Thyroid gland (tissue), 4 donors: Measurements from ENCODE around the gene YWHAQ. TPM values are rescaled to one million over a fixed set of nuclear protein-coding genes. Genes with fewer than 3 reads are reported as not detected.

Source experiments
- DNase-seq, 2 donors: peaks; one replicate each; pipeline ENCODE4 v3.0.0-alpha.2; 2019
- H3K27ac ChIP-seq, 3 donors: fragments of 200-600 bp; sonication (generic); 1 replicate in 2 of 3; 2 replicates in 1 of 3; pipeline ENCODE4 v1.5.1; 2016 to 2019; ENCODE audit warnings: mild to moderate bottlenecking in 1 of 3, moderate library complexity in 1 of 3
- H3K27me3 ChIP-seq: fragments of 200-600 bp; sonication (generic); one replicate; pipeline ENCODE4 v1.5.1; 2019
- H3K36me3 ChIP-seq, 2 donors: fragments of 200-600 bp; sonication (generic); one replicate each; pipeline ENCODE4 v1.5.1; 2016 to 2019
- H3K4me1 ChIP-seq, 2 donors: fragments of 200-600 bp; sonication (generic); one replicate each; pipeline ENCODE4 v1.5.1; 2017 to 2019
- H3K4me3 ChIP-seq, 3 donors: fragments of 200-600 bp; sonication (generic); replicated peaks in 1 of 3; 1 replicate in 2 of 3; 2 replicates in 1 of 3; pipeline ENCODE4 v1.5.1; 2016; ENCODE audit warnings: mild to moderate bottlenecking in 1 of 3
- H3K9me3 ChIP-seq: fragments of 200-600 bp; sonication (generic); one replicate; pipeline ENCODE4 v1.5.1; 2017
- CTCF ChIP-seq, 6 experiments: fragments of 200-600 bp in 3 of 6; fragments of 450-650 bp in 3 of 6; sonication (generic) in 3 of 6; IDR thresholded peaks; one replicate each; pipeline ENCODE4 v1.5.1; 2016 to 2019; ENCODE audit warnings: antibody characterized with exemption in 6 of 6, mild to moderate bottlenecking in 2 of 6, inconsistent platforms in 1 of 6, moderate library complexity in 1 of 6
- POLR2A ChIP-seq, 2 donors: fragments of 450-650 bp; IDR thresholded peaks; one replicate each; pipeline ENCODE4 v1.6.1; 2017; ENCODE audit warnings: antibody characterized with exemption in 2 of 2, mild to moderate bottlenecking in 2 of 2, moderate library complexity in 1 of 2
- WGBS, 2 donors: methylation state at CpG; one replicate each; pipeline ENCODE4 v1.1.5; 2017; 5-methylcytosine and 5-hydroxymethylcytosine counted together
- intact Hi-C: fragments of 100-400 bp; cut with DNase I; formaldehyde crosslinking; loops from one replicate; pipeline ENCODE4 v1.15.1; 2023
- total RNA-seq, 4 donors: library from RNA; depleted of rRNA; stranded (reverse); fragments of >200 nt; gene quantifications; one replicate each; pipeline ENCODE4 v1.2.3, GENCODE V29; 2016

The YWHAQ gene
- total RNA-seq, 4 donors from 2014 or later: 246 to 270 (median 265) TPM

- H3K4me1 ChIP-seq: peaks cover 13 to 54% of the 10 kb centered on the region in 2 donors
- H3K36me3 ChIP-seq: no peaks in the 10 kb centered on the region
- no peaks in the 10 kb centered on the region for H3K9me3 ChIP-seq
- intact Hi-C loops: no loop called here
- H3K27me3 ChIP-seq: no peaks in the 10 kb centered on the region
- no peak overlapping the region for H3K27ac ChIP-seq
- WGBS, 2 donors: 64 to 71% methylated on average over 9 of the region's 9 CpGs
- no peak overlapping the region for H3K4me3 ChIP-seq
- DNase-seq: peak; percentile 27 to 53
- TF ChIP-seq CTCF (IDR thresholded peaks at IDR 0.05) (no peak), POLR2A (IDR thresholded peaks at IDR 0.05) (no peak)
These were observed 81.4 kb downstream of the YWHAQ start for GRCh38 chr2:9549420-9549819.

- H3K4me1 ChIP-seq: peaks cover 4 to 49% of the 10 kb centered on the region in 2 donors
- TF ChIP-seq POLR2A (IDR thresholded peaks at IDR 0.05): no peak
- no peak for TF ChIP-seq CTCF (IDR thresholded peaks at IDR 0.05)
- H3K36me3 ChIP-seq: no peaks in the 10 kb centered on the region
- intact Hi-C loops: no loop called here
- DNase-seq: no peak
- no peak overlapping the region for H3K27ac ChIP-seq
- 70 to 87% methylated on average over 2 of the region's 2 CpGs for WGBS, 2 donors
- H3K9me3 ChIP-seq: no peaks in the 10 kb centered on the region
- no peak overlapping the region for H3K4me3 ChIP-seq
- no peaks in the 10 kb centered on the region for H3K27me3 ChIP-seq
These were observed 82.3 kb downstream of the YWHAQ start for GRCh38 chr2:9548506-9548905.

- DNase-seq: no peak
- H3K27me3 ChIP-seq: no peaks in the 10 kb centered on the region
- intact Hi-C loops: no loop called here
- TF ChIP-seq POLR2A (IDR thresholded peaks at IDR 0.05) (no peak), CTCF (IDR thresholded peaks at IDR 0.05) (peak in 1 of 6 experiments; percentile 14)
- no peaks in the 10 kb centered on the region for H3K36me3 ChIP-seq
- H3K4me3 ChIP-seq: no peak overlapping the region
- WGBS, 2 donors: 85 to 86% methylated on average over 5 of the region's 5 CpGs
- H3K27ac ChIP-seq: no peak overlapping the region
- peaks cover 4 to 41% of the 10 kb centered on the region in 2 donors for H3K4me1 ChIP-seq
- no peaks in the 10 kb centered on the region for H3K9me3 ChIP-seq
These were observed 83.4 kb downstream of the YWHAQ start for GRCh38 chr2:9547262-9547991.

- TF ChIP-seq CTCF (IDR thresholded peaks at IDR 0.05) (no peak), POLR2A (IDR thresholded peaks at IDR 0.05) (no peak)
- 88 to 95% methylated on average over 5 of the region's 5 CpGs for WGBS, 2 donors
- Histone ChIP-seq H3K4me3 (no peak overlapping the region), H3K9me3 (no peaks in the 10 kb centered on the region), H3K27ac (no peak overlapping the region), H3K36me3 (no peaks in the 10 kb centered on the region), H3K4me1 (peaks cover 4 to 25% of the 10 kb centered on the region in 2 donors), H3K27me3 (no peaks in the 10 kb centered on the region)
- no peak for DNase-seq
- intact Hi-C loops: no loop called here
These were observed 85.3 kb downstream of the YWHAQ start for GRCh38 chr2:9545502-9545901.

GRCh38 chr2:9543557-9543956, 87.2 kb downstream of the YWHAQ start:
- peaks cover 0 to 13% of the 10 kb centered on the region in 2 donors for H3K4me1 ChIP-seq

More at GRCh38 chr2:9543557-9543956, 87.2 kb downstream of the YWHAQ start:
- no peaks in the 10 kb centered on the region for H3K9me3 ChIP-seq
- H3K27me3 ChIP-seq: no peaks in the 10 kb centered on the region
- intact Hi-C loops: no loop called here
- 65 to 75% methylated on average over 1 of the region's 1 CpG for WGBS, 2 donors
- no peak for DNase-seq
- TF ChIP-seq POLR2A (IDR thresholded peaks at IDR 0.05): no peak
- TF ChIP-seq CTCF (IDR thresholded peaks at IDR 0.05): no peak
- H3K27ac ChIP-seq: no peak overlapping the region
- H3K36me3 ChIP-seq: no peaks in the 10 kb centered on the region
- no peak overlapping the region for H3K4me3 ChIP-seq
